ENCODE data around the gene PPP1R1B.

Gene PPP1R1B

DNA sequence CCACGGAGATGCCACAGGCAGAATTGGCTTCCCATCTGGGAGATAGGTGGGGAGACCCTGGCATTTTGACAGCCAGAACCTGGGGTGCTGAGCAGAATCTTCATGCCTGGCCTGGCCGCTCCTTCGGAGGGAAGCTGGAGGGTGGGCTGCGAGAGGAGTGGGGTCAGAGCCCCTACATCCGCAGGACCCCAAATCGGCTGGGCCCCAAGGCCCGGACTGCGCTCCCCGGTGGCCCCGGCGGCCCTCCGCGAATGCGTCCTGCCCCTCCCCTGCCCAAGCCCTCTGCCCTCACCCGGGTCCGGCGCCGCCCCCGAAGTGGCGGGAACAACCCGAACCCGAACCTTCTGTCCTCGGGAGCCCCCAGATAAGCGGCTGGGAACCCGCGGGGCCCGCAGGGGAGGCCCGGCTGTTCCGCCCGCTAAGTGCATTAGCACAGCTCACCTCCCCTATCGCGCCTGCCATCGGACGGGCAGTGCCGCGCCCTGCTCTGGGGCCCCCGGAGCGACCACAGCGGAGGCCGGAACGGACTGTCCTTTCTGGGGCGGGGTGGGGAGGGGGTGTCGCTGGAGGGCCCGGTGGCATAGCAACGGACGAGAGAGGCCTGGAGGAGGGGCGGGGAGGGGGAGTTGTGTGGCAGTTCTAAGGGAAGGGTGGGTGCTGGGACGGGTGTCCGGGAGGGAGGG is 40.7 kb downstream of the PPP1R1B start:
- DNase-seq (ENCODE audit: low read depth in 2 of 2), result no peak

DNA sequence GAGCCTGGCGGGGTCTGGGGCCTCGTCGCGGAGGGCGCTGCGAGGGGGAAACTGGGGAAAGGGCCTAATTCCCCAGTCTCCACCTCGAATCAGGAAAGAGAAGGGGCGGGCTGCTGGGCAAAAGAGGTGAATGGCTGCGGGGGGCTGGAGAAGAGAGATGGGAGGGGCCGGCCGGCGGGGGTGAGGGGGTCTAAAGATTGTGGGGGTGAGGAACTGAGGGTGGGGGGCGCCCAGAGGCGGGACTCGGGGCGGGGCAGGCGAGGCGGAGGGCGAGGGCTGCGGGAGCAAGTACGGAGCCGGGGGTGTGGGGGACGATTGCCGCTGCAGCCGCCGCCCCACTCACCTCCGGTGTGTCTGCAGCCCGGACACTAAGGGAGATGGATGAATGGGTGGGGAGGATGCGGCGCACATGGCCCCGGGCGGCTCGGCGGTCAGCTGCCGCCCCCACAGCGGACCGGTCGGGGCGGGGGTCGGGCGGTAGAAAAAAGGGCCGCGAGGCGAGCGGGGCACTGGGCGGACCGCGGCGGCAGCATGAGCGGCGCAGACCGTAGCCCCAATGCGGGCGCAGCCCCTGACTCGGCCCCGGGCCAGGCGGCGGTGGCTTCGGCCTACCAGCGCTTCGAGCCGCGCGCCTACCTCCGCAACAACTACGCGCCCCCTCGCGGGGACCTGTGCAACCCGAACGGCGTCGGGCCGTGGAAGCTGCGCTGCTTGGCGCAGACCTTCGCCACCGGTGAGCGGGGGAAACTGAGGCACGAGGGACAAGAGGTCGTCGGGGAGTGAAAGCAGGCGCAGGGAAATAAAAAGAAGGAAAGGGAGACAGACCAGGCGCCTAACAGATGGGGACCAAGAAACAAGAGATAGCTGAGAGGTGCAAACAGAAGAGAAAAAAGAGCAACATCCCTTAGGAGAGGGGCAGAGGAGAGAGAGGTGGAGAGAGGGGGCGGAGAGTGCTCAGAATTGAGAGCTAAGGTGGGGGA is 41.5 kb downstream of the PPP1R1B start, which contains the start of gene PNMT:
Gene PNMT, plus strand, starts transcription at position 509 of the 980 bp plus-strand sequence. Its CDS starts 23 bp downstream, at position 532.
- DNase-seq (ENCODE audit: low read depth in 2 of 2), result peak in 1 of 2 donors; percentile 24

- DNase-seq (ENCODE audit: low read depth in 2 of 2), result no peak
Measured at GRCh38 chr17:39669897-39670735, 43.4 kb downstream of the PPP1R1B start.

DNA sequence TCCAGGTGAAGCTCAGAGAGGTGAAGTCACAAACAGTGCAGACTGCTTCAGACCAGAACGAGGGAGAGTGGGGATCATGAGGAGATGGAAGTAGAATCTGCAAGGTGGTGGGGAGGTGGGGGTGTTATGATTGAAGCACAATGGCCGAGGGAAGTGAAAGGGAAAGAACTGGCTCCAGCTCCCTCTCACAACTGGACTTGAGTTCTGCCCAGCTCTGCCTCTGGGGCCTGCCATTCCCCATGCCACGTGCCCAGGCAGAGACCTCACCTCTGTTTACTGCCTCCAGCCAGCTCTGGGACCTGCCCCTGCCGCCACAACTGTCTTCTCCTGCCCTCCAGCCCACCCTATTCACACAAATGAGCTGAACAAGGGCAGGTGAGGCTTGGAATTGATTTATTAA is 44.0 kb downstream of the PPP1R1B start:
- DNase-seq (ENCODE audit: low read depth in 2 of 2), result no peak

GRCh38 chr17:39671651-39672521 is 45.1 kb downstream of the PPP1R1B start:
- no peak for DNase-seq (ENCODE audit: low read depth in 2 of 2)

- no peak for DNase-seq (ENCODE audit: low read depth in 2 of 2)
Measured at GRCh38 chr17:39672522-39673334, 46.0 kb downstream of the PPP1R1B start.

- DNase-seq (ENCODE audit: low read depth in 2 of 2), result no peak
Measured at GRCh38 chr17:39673335-39674081, 46.8 kb downstream of the PPP1R1B start.

DNA sequence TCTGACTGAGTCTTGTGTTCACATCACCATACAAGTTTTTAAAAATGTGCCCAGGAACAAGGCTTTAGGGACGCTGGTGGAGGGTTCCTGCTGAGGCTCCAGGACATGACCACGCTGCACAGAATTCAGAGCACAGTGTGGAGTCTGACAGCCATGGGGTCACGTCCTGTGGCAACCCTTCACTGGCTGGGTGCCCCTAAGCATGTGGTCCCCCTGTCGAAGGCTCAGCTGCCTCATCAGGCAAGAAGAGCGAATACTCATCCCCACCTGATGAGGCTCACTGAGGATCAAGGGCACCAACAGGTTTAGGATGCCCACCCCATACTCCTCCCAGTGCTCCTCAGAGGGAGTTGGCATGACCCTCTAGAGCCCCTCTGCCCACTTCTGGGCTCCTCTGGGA is 47.4 kb downstream of the PPP1R1B start:
- no peak for DNase-seq (ENCODE audit: low read depth in 2 of 2)

DNA sequence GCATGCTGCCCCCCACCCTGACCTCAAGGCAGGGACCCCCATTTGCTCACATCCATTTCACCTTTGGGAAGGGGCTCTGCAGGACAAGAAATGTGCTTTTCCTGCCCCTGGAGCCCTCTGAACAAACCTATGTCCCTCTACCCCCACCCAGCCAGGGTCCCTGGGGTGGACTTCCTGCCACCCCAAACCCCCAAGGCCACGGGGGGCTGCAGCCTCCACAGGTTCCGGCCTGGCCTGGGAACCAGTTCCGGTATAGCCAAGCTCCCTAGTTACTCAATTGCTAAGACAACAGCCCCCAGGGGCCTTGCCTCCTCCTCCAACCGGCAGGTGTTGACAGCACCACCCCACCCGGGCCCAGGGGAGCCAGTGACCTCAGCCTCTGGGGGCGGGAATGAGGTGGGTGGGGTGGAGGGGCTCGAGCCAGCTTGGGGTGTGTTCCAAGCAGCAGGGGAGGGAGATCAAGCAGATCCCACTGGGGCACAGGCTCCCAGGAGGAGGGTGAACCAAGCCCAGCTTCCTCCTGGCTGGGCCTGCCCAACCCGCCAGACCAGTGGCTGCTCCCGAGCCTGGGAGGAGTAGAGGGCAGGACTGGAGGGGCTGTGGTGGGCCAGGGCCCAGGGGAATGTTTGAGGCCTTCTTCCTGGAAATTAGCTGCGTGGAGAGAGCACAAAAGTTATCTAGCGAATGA is 48.1 kb downstream of the PPP1R1B start:
- no peak for DNase-seq (ENCODE audit: low read depth in 2 of 2)

DNA sequence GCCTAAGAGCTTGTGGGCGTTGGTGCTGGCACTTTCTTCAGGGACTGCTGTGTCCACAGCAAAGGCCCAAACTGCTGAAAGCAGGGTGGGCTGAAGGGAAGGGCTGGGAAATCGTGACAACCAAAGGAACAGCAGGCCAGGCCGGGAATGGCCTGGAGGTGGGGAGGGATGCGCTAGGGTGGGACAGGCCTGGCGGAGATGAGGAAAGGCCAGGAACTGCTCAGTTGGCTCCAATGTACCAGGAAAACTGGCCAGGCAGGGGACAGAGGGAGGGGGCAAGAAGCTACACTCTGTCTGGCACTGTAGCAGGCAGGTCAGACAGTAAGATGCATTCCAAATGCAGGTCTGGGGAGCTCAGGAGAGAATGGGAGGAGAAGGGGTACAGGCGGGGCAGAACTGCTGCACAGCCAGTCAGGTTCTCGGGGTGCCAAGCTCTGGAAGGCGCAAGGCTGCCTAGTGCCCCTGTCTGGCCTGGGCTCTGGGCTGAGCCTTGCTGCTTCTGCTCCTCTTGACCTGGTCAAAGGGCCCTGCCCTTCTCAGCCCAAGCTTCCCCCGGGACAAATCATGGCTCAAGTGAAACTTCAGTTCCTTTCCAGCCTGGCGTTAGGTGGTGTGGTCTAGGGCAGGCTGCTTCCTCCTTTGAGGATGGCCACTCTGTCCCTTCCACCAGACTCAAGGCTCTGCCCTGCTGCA is 48.8 kb downstream of the PPP1R1B start:
- DNase-seq (ENCODE audit: low read depth in 2 of 2), result no peak

DNA sequence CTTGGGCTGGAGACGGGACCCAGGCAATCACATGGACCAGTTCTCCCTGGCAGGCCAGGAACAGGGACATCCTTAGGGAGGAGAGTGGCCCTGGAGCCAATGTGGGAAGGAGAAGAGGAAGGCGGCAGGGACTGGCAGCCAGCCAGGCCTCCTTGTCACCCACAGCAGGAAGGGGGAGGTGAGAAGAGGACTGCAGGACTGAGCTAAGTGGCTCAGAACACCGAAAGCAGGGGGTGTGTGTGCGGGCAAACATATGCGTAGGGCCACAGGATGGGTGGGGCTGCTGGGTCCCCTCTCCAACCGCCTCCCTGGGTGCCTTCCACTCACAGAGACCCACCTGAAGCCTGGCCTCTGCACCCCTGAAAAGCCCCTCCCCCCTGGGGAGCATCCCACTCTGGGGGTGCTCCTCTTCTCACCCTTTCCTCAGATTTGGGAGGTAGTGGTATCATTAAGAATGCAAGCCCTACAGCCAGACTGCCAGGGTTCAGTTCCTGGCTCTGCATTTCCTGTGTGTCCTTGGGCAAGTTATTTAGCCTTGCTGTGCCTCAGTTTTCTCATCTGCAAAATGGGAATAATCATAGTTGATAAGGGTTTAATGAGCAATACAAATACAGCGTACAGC is 49.6 kb downstream of the PPP1R1B start:
- peak; percentile 15 to 17 for DNase-seq (ENCODE audit: low read depth in 2 of 2)

DNA sequence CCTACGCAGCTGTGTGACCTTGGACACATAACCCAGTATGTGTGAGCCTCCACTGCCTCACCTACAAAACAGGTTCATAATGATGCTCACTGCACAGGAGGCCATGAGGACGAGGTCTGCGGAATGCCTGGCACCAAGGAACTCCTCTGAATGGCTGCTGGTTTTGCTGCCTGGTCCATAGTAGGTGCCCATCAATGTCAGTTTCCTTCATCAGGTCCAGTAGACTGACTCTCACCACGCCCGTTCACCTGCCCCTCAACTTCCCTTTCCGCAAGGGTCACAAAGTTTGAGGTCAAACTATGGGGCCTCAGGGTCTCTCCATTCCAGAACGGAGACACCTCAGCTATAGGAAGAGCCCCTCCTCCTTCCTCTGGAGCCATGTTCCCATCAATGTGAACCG is 50.3 kb downstream of the PPP1R1B start:
- DNase-seq (ENCODE audit: low read depth in 2 of 2), result no peak

- no peak for DNase-seq (ENCODE audit: low read depth in 2 of 2)
Measured at GRCh38 chr17:39677542-39678339, 51.0 kb downstream of the PPP1R1B start.

DNA sequence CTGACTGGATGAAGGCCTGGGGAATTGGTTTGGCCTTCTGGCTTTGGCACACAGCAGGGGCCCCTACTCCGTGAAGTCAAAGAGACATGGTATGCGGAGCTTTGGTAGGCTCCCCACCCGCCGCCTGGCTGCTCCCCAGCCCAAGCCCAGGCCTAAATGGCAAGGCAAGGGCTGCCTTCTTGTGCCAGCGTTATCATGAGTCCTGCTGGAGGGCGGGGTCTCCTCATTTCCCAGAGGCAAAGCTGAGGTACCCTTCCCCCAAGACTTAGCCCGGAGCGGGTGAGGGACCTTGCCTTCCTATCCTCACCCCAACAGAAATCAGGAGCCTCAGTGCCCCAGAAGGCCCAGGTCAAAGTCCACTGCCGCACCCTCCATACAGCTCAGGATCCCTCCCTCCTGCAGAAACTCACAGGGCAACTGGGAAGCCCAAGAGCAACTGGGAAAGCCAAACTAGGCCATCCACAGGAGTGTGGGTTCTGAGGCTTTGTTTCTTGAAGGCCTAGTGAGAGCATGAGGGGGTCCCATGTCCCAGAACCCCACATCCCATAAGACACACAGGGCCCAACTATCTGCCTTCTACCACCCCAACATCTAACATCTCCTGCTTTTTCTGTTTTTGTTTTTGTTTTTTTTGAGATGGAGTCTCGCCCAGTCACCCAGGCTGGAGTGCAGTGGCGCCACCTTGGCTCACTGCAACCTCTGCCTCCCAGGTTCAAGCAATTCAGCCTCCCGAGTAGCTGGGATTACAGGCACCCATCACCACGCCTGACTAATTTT is 51.8 kb downstream of the PPP1R1B start:
- no peak for DNase-seq (ENCODE audit: low read depth in 2 of 2)

GRCh38 chr17:39679521-39680192 is 52.9 kb downstream of the PPP1R1B start:
- DNase-seq (ENCODE audit: low read depth in 2 of 2), result no peak

Data from activated CD8-positive, alpha-beta memory T cell treated with anti-CD3 and anti-CD28 coated beads for 4 hours (primary cell).